ENCODE measurements around the gene HOXB5. TPM values are rescaled to one million over a fixed set of nuclear protein-coding genes. Genes with fewer than 3 reads are reported as not detected.
A peak's percentile ranks its signal among the peaks of the same experiment; 100 is the strongest.

The HOXB5 gene
- total and polyA plus RNA-seq, 2 donors (not counting 1 experiment from before 2014, with no cell fraction given): not detected

GRCh38 chr17:48612854-48613691, 19.5 kb upstream of the HOXB5 start:
- ChIA-PET CTCF (interaction anchor here (0.6 to 1.8 kb wide), 15 partner anchors 9 to 1975 kb away, joined by 3 to 11 read pairs (median 4); partner anchors contain the start of gene HOXB9), POLR2A (interaction anchor here (0.5 to 1.0 kb wide), 4 partner anchors 12 to 240 kb away, joined by 3 to 10 read pairs (median 4); no protein-coding TSS in a partner anchor)
- Histone ChIP-seq H3K27ac (ENCODE audit: low read length in 2 of 2) (no peak overlapping the region), H4K20me1 (ENCODE audit: control insufficient read depth, insufficient read depth, low read length, poor library complexity, severe bottlenecking) (no peaks in the 10 kb centered on the region), H2AFZ (ENCODE audit: insufficient read depth, low read depth, low read length, poor library complexity, severe bottlenecking) (peak overlapping the region; percentile 69), H3K36me3 (replicated peaks in 1 of 2; ENCODE audit: control extremely low read depth in 1 of 2, control insufficient read depth in 1 of 2, extremely low read depth in 1 of 2, insufficient read depth in 2 of 2, low read length in 1 of 2) (no peaks in the 10 kb centered on the region), H3K9me3 (ENCODE audit: control extremely low read depth in 1 of 3, control insufficient read depth in 2 of 3, insufficient read depth in 1 of 3, low read length in 2 of 3) (peaks cover 0 to 41% (median 0%) of the 10 kb centered on the region in 3 donors), H3K79me2 (ENCODE audit: control insufficient read depth, insufficient read depth, low read length) (no peaks in the 10 kb centered on the region), H3K27me3 (replicated peaks in 1 of 4; ENCODE audit: control extremely low read depth in 1 of 4, control insufficient read depth in 3 of 4, insufficient read depth in 4 of 4, low read length in 3 of 4) (peaks cover 0 to 93% (median 71%) of the 10 kb centered on the region in 4 experiments), H3K4me1 (ENCODE audit: control insufficient read depth in 2 of 2, insufficient read depth in 2 of 2, low read length in 2 of 2) (peaks cover 59 to 80% of the 10 kb centered on the region in 2 donors), H3K9ac (ENCODE audit: low read length) (peak overlapping the region; percentile 59), H3K4me2 (replicated peaks; ENCODE audit: low read depth, low read length, poor library complexity, severe bottlenecking) (peak overlapping the region; percentile 100), H3K4me3 (ENCODE audit: control extremely low read depth in 1 of 5, extremely low read depth in 1 of 5, insufficient read depth in 1 of 5, low read depth in 2 of 5, low read length in 4 of 5) (peak overlapping the region in 4 of 5 experiments; percentile 13 to 96 (median 34))
- H3K27ac Mint-ChIP-seq: peak overlapping the region; percentile 57
- WGBS (ENCODE audit: insufficient coverage): under 1% methylated on average over 43 of the region's 67 CpGs
- DNase-seq (peak; percentile 78), ATAC-seq (ENCODE audit: low read depth) (peak; percentile 68)
- intact Hi-C loops (cut with micrococcal nuclease): loop anchor here (5.0 kb wide), 1 partner anchor 36 kb away; the partner anchor contains the start of gene HOXB4
- TF ChIP-seq EZH2 (IDR thresholded peaks at IDR 0.05; ENCODE audit: borderline replicate concordance, insufficient read depth, low read depth, low read length, poor library complexity, severe bottlenecking): peak; percentile 15
- TF ChIP-seq, protein P1, sequence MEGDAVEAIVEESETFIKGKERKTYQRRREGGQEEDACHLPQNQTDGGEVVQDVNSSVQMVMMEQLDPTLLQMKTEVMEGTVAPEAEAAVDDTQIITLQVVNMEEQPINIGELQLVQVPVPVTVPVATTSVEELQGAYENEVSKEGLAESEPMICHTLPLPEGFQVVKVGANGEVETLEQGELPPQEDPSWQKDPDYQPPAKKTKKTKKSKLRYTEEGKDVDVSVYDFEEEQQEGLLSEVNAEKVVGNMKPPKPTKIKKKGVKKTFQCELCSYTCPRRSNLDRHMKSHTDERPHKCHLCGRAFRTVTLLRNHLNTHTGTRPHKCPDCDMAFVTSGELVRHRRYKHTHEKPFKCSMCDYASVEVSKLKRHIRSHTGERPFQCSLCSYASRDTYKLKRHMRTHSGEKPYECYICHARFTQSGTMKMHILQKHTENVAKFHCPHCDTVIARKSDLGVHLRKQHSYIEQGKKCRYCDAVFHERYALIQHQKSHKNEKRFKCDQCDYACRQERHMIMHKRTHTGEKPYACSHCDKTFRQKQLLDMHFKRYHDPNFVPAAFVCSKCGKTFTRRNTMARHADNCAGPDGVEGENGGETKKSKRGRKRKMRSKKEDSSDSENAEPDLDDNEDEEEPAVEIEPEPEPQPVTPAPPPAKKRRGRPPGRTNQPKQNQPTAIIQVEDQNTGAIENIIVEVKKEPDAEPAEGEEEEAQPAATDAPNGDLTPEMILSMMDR (IDR thresholded peaks at IDR 0.05): peak; percentile 44
- peak overlapping the region; percentile 92 for H3K4me3 Mint-ChIP-seq
- H3K9me3 Mint-ChIP-seq (ENCODE audit: insufficient read depth): no peaks in the 10 kb centered on the region
- peaks cover 70% of the 10 kb centered on the region for H3K27me3 Mint-ChIP-seq
- H3K4me1 Mint-ChIP-seq: peaks cover 46% of the 10 kb centered on the region
